WERI-Rb-1 (cell line): ENCODE results near the gene ADAD1.
"Not testable (repeated sequence)": the region's sequence is repeated elsewhere in the genome, so short reads cannot be mapped to it uniquely, and the experiment has no call there.

Experiments used
- DNase-seq: peaks from one replicate; pipeline ENCODE4 v3.0.0-alpha.2; 2020
- H3K27ac ChIP-seq: fragments of 250-450 bp; sonication (Bioruptor Pico); 2 replicates; pipeline ENCODE4 v1.5.1; 2020; ENCODE audit warnings: mild to moderate bottlenecking, moderate library complexity
- H3K27me3 ChIP-seq: fragments of 250-450 bp; sonication (Bioruptor Pico); 2 replicates; pipeline ENCODE4 v1.5.1; 2021; ENCODE audit warnings: mild to moderate bottlenecking, low read depth, moderate library complexity; ENCODE audit not compliant: insufficient read depth, severe bottlenecking
- H3K36me3 ChIP-seq: fragments of 250-450 bp; sonication (Bioruptor Pico); 2 replicates; pipeline ENCODE4 v1.5.1; 2020; ENCODE audit warnings: mild to moderate bottlenecking, moderate library complexity
- H3K4me3 ChIP-seq: 2 replicates; pipeline ENCODE4 v1.5.1; 2011; ENCODE audit warnings: low read depth, mild to moderate bottlenecking, control low read depth, low read length
- H3K9me3 ChIP-seq: fragments of 250-450 bp; sonication (Bioruptor Pico); 2 replicates; pipeline ENCODE4 v1.5.1; 2021; ENCODE audit warnings: mild to moderate bottlenecking, moderate library complexity; ENCODE audit not compliant: severe bottlenecking
- CTCF ChIP-seq: IDR thresholded peaks from 2 replicates; pipeline ENCODE4 v1.5.1; 2011; ENCODE audit warnings: low read depth, mild to moderate bottlenecking, control low read depth, inconsistent platforms, low read length

Gene ADAD1

GRCh38 chr4:122346503-122346902, 32.3 kb upstream of the ADAD1 start:
- Histone ChIP-seq H3K27me3 (no peaks in the 10 kb centered on the region), H3K4me3 (no peak overlapping the region), H3K9me3 (no peaks in the 10 kb centered on the region), H3K27ac (no peak overlapping the region), H3K36me3 (peaks cover 21% of the 10 kb centered on the region)
- DNase-seq, result no peak
- TF ChIP-seq CTCF, result no peak

DNA sequence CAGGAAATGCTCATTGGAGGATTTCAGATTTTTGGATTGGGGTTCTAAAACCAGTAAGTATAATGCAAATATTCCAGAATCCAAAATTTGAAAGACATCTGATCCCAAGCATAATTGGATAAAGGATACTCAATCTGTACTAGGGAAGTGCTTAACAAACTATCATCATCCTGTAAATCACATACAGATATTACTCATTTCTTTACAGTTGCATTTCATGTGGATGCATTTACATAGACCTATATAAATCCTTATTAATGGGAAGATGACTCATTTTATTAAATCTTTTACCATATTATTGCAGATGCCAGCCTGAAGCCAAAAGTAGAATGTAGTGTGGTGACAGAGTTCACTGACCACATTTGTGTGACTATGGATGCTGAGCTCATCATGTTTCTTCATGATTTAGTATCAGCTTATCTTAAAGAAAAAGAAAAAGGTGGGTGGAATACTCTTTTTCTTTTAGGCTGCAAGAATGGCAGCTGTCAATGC, 22.4 kb upstream of the ADAD1 start:
- Histone ChIP-seq H3K27me3 (no peaks in the 10 kb centered on the region), H3K4me3 (no peak overlapping the region), H3K36me3 (peaks cover 10% of the 10 kb centered on the region), H3K27ac (no peak overlapping the region), H3K9me3 (no peaks in the 10 kb centered on the region)
- no peak for TF ChIP-seq CTCF
- DNase-seq, result no peak

DNA sequence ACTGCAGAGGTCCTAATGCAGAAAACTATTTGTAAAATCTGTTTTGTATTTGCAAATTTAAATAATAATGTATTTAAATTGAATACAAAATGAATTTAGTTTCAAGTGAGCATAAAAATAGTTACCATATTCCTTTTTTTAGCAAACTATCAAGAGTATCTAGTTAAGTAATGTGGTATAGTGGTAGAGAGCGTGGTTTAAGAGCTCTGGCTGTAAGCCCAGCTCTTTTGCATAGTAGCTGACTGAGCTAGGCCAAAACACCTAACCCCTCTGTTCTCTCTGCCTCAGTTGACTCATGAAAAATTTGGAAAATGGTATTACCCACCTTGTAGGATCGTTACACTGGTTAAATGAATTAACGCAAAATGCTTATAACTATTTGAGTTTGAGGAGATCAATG, 18.1 kb upstream of the ADAD1 start:
- Histone ChIP-seq H3K4me3 (no peak overlapping the region), H3K36me3 (peaks cover 10% of the 10 kb centered on the region)

DNA sequence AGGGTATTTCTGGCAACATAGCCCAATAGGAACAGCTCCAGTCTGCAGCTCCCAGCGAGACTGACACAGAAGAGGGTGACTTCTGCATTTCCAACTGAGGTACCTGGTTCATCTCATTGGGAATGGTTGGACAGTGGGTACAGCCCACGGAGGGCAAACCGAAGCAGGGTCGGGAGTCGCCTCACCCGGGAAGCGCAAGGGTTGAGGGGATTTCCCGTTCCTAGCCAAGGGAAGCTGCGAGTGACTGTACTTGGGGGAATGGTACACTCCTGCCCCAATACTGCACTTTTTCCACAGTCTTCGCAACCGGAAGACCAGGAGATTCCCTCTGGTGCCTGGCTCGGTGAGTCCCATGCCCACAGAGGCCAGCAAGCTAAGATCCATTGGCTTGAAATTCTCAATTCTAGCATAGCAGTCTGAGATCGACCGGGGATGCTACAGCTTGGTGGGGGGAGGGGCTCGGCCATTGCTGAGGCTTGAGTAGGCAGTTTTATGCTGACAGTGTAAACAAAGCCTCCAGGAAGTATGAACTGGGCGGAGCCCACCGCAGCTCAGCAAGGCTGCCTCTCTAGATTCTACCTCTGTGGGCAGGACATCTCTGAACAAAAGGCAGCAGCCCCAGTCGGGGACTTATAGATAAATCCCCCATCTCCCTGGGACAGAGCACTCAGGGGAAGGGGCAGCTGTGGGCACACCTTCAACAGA, 14.0 kb upstream of the ADAD1 start:
- Histone ChIP-seq H3K4me3 (no peak overlapping the region), H3K27ac (no peak overlapping the region), H3K27me3 (no peaks in the 10 kb centered on the region), H3K36me3 (no peaks in the 10 kb centered on the region), H3K9me3 (no peaks in the 10 kb centered on the region)
- DNase-seq, result no peak
- no peak for TF ChIP-seq CTCF

More for the DNA sequence above, 18.1 kb upstream of the ADAD1 start:
- no peaks in the 10 kb centered on the region for H3K27me3 ChIP-seq
- DNase-seq, result no peak
- no peak for TF ChIP-seq CTCF
- H3K9me3 ChIP-seq, result no peaks in the 10 kb centered on the region
- no peak overlapping the region for H3K27ac ChIP-seq

- H3K36me3 ChIP-seq, H3K4me3 ChIP-seq, H3K27me3 ChIP-seq, H3K9me3 ChIP-seq, DNase-seq, H3K27ac ChIP-seq: not testable (repeated sequence)
These were observed 10.0 kb upstream of the ADAD1 start for GRCh38 chr4:122368786-122369185.

DNA sequence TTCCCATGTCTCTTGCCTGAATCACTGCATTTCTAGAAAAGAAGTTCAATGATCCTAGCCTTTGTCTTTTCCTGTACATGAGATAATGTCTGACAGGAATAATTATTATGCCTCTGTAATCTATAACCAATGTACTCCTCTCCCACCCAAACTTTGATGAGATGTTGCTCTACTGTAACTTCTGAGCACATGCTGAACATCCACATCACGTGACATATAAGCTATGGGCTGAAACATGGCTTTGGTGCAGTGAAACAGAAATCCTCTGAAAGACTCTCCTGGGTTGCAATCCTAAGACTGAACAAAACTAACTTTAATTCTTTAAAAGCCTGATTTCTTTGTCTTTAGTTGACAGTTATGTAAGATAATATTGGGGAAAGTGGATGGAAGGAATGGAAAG, 1.5 kb upstream of the ADAD1 start:
- no peak overlapping the region for H3K27ac ChIP-seq
- H3K36me3 ChIP-seq, result no peaks in the 10 kb centered on the region
- H3K9me3 ChIP-seq, result no peaks in the 10 kb centered on the region
- H3K4me3 ChIP-seq, result no peak overlapping the region
- DNase-seq, result no peak
- no peaks in the 10 kb centered on the region for H3K27me3 ChIP-seq
- no peak for TF ChIP-seq CTCF
